Stomach (tissue), 4 donors: Measurements from ENCODE around the gene PLEKHB2.

Experiments used
- CTCF ChIP-seq, 7 experiments: fragments of 450-650 bp in 4 of 7; fragments of 200-600 bp in 3 of 7; sonication (generic) in 3 of 7; IDR thresholded peaks; one replicate each; pipeline ENCODE4 v1.5.1; 2016 to 2019; ENCODE audit warnings: antibody characterized with exemption in 7 of 7, control low read depth in 2 of 7, mild to moderate bottlenecking in 1 of 7
- EP300 ChIP-seq: sonication (generic); formaldehyde crosslinking; IDR thresholded peaks from one replicate; pipeline ENCODE4 v1.6.1; 2017; ENCODE audit warnings: antibody characterized with exemption
- POLR2A ChIP-seq, 4 donors: fragments of 450-650 bp; IDR thresholded peaks; one replicate each; pipeline ENCODE4 v1.6.1; 2016; ENCODE audit warnings: antibody characterized with exemption in 4 of 4, control low read depth in 2 of 4, mild to moderate bottlenecking in 1 of 4, moderate library complexity in 1 of 4
- POLR2AphosphoS5 ChIP-seq, 3 donors: sonication (generic); formaldehyde crosslinking; IDR thresholded peaks; one replicate each; pipeline ENCODE4 v1.6.1; 2016; ENCODE audit warnings: antibody characterized with exemption in 3 of 3

- no peak for TF ChIP-seq CTCF (IDR thresholded peaks at IDR 0.05)
- no peak for TF ChIP-seq POLR2A (IDR thresholded peaks at IDR 0.05)
- no peak for TF ChIP-seq EP300
- no peak for TF ChIP-seq POLR2AphosphoS5 (IDR thresholded peaks at IDR 0.05)
These were observed 39.9 kb downstream of the PLEKHB2 start for GRCh38 chr2:131145040-131145439.
